GM13976 (cell line): ENCODE data around the gene GAD2.
"Not testable (repeated sequence)": the region's sequence is repeated elsewhere in the genome, so short reads cannot be mapped to it uniquely, and the experiment has no call there.

ENCODE experiments used
- DNase-seq: peaks from one replicate; pipeline ENCODE4 v3.0.0; 2012; ENCODE audit warnings: low spot score
- CTCF ChIP-seq: IDR thresholded peaks from 2 replicates; pipeline ENCODE4 v1.5.1; 2012; ENCODE audit warnings: borderline replicate concordance, mild to moderate bottlenecking; ENCODE audit not compliant: insufficient read depth; ENCODE audit errors: extremely low read depth, missing control alignments, control extremely low read depth
- in situ Hi-C: fragments of 300-500 bp; cut with MboI; formaldehyde crosslinking; loops from one replicate; pipeline ENCODE4 v1.12.0; 2022; ENCODE audit warnings: low sequenced_read_pairs, mixed read lengths, inconsistent platforms; ENCODE audit not compliant: unreplicated experiment

GAD2 gene

GRCh38 chr10:26341701-26342100 lies 125.1 kb downstream of the GAD2 start:
- TF ChIP-seq CTCF = no peak
- no peak for DNase-seq
- in situ Hi-C loops = loop anchor here (25.0 kb wide), 1 partner anchor 346 kb away; the partner anchor contains the start of gene PDSS1

GRCh38 chr10:26348821-26349417 lies 132.3 kb downstream of the GAD2 start:
- in situ Hi-C loops = loop anchor here (25.0 kb wide), 1 partner anchor 338 kb away; the partner anchor contains the start of gene PDSS1
- not testable (repeated sequence) for DNase-seq
